Measurements from ENCODE around the gene MOB3B. TPM values are rescaled to one million over a fixed set of nuclear protein-coding genes. Genes with fewer than 3 reads are reported as not detected.

The MOB3B gene
- total RNA-seq, 2 experiments from 2014 or later = 0.40 to 0.44 TPM

- POLR2A ChIA-PET = interaction anchor here (0.7 kb wide), 1 partner anchor 11 kb away, joined by 3 read pairs; no protein-coding TSS in a partner anchor
Observed at GRCh38 chr9:27353474-27354229, 176.0 kb downstream of the MOB3B start.

GRCh38 chr9:27353166-27353473, 176.5 kb downstream of the MOB3B start:
- ChIA-PET CTCF (no interaction called here), POLR2A (interaction anchor here (0.7 kb wide), 1 partner anchor 11 kb away, joined by 3 read pairs; no protein-coding TSS in a partner anchor)

More at GRCh38 chr9:27353474-27354229, 176.0 kb downstream of the MOB3B start:
- CTCF ChIA-PET = no interaction called here

GRCh38 chr9:27352457-27353165, 177.0 kb downstream of the MOB3B start:
- CTCF ChIA-PET = no interaction called here
- POLR2A ChIA-PET = no interaction called here

- ChIA-PET POLR2A (no interaction called here), CTCF (no interaction called here)
Observed at GRCh38 chr9:27351438-27351837, 178.2 kb downstream of the MOB3B start.

- POLR2A ChIA-PET = no interaction called here
- CTCF ChIA-PET = no interaction called here
Observed at GRCh38 chr9:27350382-27350976, 179.1 kb downstream of the MOB3B start.

GRCh38 chr9:27349698-27350080, 179.9 kb downstream of the MOB3B start:
- POLR2A ChIA-PET = no interaction called here
- CTCF ChIA-PET = no interaction called here

- POLR2A ChIA-PET = no interaction called here
Observed at GRCh38 chr9:27348785-27349697, 180.6 kb downstream of the MOB3B start.

GRCh38 chr9:27347889-27348288, 181.7 kb downstream of the MOB3B start:
- CTCF ChIA-PET = no interaction called here

More at GRCh38 chr9:27348785-27349697, 180.6 kb downstream of the MOB3B start:
- CTCF ChIA-PET = no interaction called here

GRCh38 chr9:27344776-27345175, 184.8 kb downstream of the MOB3B start:
- POLR2A ChIA-PET = no interaction called here
- CTCF ChIA-PET = interaction anchor here (1.8 kb wide), 1 partner anchor 12 kb away, joined by 6 read pairs; no protein-coding TSS in a partner anchor

More at GRCh38 chr9:27347889-27348288, 181.7 kb downstream of the MOB3B start:
- POLR2A ChIA-PET = no interaction called here

- POLR2A ChIA-PET = interaction anchor here (0.5 kb wide), 1 partner anchor 12 kb away, joined by 3 read pairs; no protein-coding TSS in a partner anchor
- CTCF ChIA-PET = no interaction called here
Observed at GRCh38 chr9:27341545-27342294, 187.9 kb downstream of the MOB3B start.

- POLR2A ChIA-PET = no interaction called here
- CTCF ChIA-PET = no interaction called here
Observed at GRCh38 chr9:27340961-27341511, 188.6 kb downstream of the MOB3B start.

- ChIA-PET POLR2A (no interaction called here), CTCF (no interaction called here)
Observed at GRCh38 chr9:27340285-27340674, 189.3 kb downstream of the MOB3B start.

- POLR2A ChIA-PET = no interaction called here
- CTCF ChIA-PET = no interaction called here
Observed at GRCh38 chr9:27339661-27340284, 189.8 kb downstream of the MOB3B start.

- ChIA-PET CTCF (no interaction called here), POLR2A (no interaction called here)
Observed at GRCh38 chr9:27338527-27338903, 191.1 kb downstream of the MOB3B start.

- ChIA-PET POLR2A (no interaction called here), CTCF (no interaction called here)
Observed at GRCh38 chr9:27337833-27338526, 191.6 kb downstream of the MOB3B start.

GRCh38 chr9:27337236-27337635, 192.4 kb downstream of the MOB3B start:
- CTCF ChIA-PET = no interaction called here
- POLR2A ChIA-PET = no interaction called here

GRCh38 chr9:27336829-27337228, 192.8 kb downstream of the MOB3B start:
- ChIA-PET POLR2A (no interaction called here), CTCF (no interaction called here)

GRCh38 chr9:27336126-27336525, 193.5 kb downstream of the MOB3B start:
- ChIA-PET CTCF (no interaction called here), POLR2A (no interaction called here)
